ENCODE results near the gene PARD3B. TPM values are rescaled to one million over a fixed set of nuclear protein-coding genes. Genes with fewer than 3 reads are reported as not detected.

The PARD3B gene
- total RNA-seq, 4 donors from 2014 or later = 27.8 to 39.3 (median 33.7) TPM

- DNase-seq (ENCODE audit: low spot score) (no peak), ATAC-seq (ENCODE audit: low FRiP score) (no peak)
- TF ChIP-seq, protein P1, sequence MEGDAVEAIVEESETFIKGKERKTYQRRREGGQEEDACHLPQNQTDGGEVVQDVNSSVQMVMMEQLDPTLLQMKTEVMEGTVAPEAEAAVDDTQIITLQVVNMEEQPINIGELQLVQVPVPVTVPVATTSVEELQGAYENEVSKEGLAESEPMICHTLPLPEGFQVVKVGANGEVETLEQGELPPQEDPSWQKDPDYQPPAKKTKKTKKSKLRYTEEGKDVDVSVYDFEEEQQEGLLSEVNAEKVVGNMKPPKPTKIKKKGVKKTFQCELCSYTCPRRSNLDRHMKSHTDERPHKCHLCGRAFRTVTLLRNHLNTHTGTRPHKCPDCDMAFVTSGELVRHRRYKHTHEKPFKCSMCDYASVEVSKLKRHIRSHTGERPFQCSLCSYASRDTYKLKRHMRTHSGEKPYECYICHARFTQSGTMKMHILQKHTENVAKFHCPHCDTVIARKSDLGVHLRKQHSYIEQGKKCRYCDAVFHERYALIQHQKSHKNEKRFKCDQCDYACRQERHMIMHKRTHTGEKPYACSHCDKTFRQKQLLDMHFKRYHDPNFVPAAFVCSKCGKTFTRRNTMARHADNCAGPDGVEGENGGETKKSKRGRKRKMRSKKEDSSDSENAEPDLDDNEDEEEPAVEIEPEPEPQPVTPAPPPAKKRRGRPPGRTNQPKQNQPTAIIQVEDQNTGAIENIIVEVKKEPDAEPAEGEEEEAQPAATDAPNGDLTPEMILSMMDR (IDR thresholded peaks at IDR 0.05) = no peak
Observed at GRCh38 chr2:204670756-204671155, 125.5 kb downstream of the PARD3B start.

DNA sequence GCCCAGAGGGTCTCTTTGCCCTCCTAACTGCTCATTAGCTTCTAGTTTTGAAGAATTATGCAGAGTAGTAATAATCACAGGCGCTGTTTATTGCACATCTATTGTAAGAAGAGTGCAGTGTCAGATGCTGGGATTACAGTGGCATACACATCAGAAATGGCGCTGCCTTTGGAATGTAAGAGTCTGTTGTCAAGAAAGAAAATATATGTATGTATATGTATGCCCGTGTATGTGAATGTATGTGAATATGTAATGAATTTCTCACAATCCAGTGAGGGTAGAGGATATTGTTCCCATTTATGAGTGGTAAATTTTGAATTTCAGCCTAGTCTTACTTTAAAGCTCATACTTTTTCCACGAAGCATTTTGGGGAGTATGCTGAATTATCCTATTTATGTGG, 127.5 kb downstream of the PARD3B start:
- ATAC-seq (ENCODE audit: low FRiP score) = no peak
- DNase-seq (ENCODE audit: low spot score) = no peak
- TF ChIP-seq, protein P1 (IDR thresholded peaks at IDR 0.05) = no peak

DNA sequence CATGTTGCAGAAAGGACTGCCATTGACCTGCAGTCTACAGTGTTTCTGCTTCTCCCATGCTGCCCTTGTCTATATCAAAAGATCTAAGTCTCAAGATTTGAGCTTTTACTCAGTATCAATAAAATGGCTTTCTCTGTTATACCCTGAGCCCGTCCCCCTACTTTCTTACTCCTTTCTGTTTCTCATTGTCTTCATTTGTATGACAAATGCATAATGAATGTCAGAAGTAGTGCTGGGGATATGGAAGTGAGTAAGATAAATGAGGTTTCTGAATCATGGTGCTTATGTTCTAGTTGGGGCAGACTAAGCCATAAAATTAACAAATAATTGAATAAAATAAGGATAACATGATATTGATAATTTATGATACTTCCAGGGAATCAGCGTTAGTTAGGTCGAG, 128.6 kb downstream of the PARD3B start:
- DNase-seq (ENCODE audit: low spot score) = no peak
- TF ChIP-seq, protein P1 (IDR thresholded peaks at IDR 0.05) = no peak
- ATAC-seq (ENCODE audit: low FRiP score) = no peak

DNA sequence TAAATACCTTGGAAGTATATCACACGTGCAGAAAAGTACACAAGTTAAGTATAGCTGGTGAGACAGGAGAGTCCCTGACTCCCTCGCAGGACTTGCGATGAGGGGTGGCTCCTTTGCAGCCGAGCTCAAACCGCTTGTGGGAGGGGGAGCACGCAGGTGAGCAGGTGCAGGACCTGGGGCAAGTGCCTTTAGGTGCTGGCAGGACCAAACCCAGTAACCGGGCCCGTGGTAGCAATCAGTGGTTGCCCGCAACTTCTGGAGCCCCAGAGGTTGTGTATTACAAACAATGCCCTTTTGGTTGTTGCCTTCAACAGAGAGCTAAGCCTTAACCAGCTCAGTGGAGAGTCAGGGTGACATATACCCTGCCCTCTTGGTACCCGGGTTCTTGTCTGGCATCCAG, 132.8 kb downstream of the PARD3B start:
- ATAC-seq (ENCODE audit: low FRiP score) (no peak), DNase-seq (ENCODE audit: low spot score) (no peak)
- TF ChIP-seq, protein P1 (IDR thresholded peaks at IDR 0.05) = no peak

GRCh38 chr2:204680576-204680975, 135.3 kb downstream of the PARD3B start:
- no peak for ATAC-seq (ENCODE audit: low FRiP score)
- no peak for DNase-seq (ENCODE audit: low spot score)
- TF ChIP-seq, protein P1 (IDR thresholded peaks at IDR 0.05) = no peak

- TF ChIP-seq, protein P1 (IDR thresholded peaks at IDR 0.05) = no peak
- DNase-seq (ENCODE audit: low spot score) (no peak), ATAC-seq (ENCODE audit: low FRiP score) (peak; percentile 51)
Observed at GRCh38 chr2:204681412-204681811, 136.1 kb downstream of the PARD3B start.

- DNase-seq (ENCODE audit: low spot score) (no peak), ATAC-seq (ENCODE audit: low FRiP score) (no peak)
- TF ChIP-seq, protein P1 (IDR thresholded peaks at IDR 0.05) = no peak
Observed at GRCh38 chr2:204683384-204683783, 138.1 kb downstream of the PARD3B start.

Data from omental fat pad (tissue), 4 donors.